ENCODE results near the gene PMP22.
A peak's percentile ranks its signal among the peaks of the same experiment; 100 is the strongest.

Gene PMP22

GRCh38 chr17:15270628-15271381 lies 5.7 kb upstream of the PMP22 start:
- Histone ChIP-seq H3K27me3 (ENCODE audit: control insufficient read depth, insufficient read depth, low read length) (no peaks in the 10 kb centered on the region), H3K4me3 (ENCODE audit: low read length) (no peak overlapping the region), H3K27ac (ENCODE audit: low read depth, low read length) (no peak overlapping the region)

DNA sequence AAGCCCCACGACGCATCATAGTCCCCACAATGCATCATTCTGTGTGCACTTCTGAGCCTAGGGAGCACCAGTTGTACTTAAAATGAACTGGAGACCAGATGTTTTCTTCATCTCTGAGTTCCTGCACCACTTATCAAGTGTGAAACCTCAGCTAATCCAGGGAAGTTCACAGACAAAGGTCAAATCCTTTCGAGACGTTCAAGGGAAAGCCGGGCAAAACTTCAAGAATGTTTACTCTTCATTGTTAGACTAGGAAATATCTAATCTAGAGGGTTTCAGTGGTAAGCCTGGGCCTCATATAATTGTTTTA lies 4.6 kb upstream of the PMP22 start:
- no peaks in the 10 kb centered on the region for H3K36me3 ChIP-seq (ENCODE audit: control insufficient read depth, insufficient read depth, low read length)
- no peak overlapping the region for H3K4me3 ChIP-seq (ENCODE audit: low read length)
- H3K27me3 ChIP-seq (ENCODE audit: control insufficient read depth, insufficient read depth, low read length) = no peaks in the 10 kb centered on the region
- H3K9ac ChIP-seq (ENCODE audit: low read length) = no peak overlapping the region
- no peaks in the 10 kb centered on the region for H3K4me1 ChIP-seq (ENCODE audit: control insufficient read depth, insufficient read depth, low read length)
- no peak overlapping the region for H3K27ac ChIP-seq (ENCODE audit: low read depth, low read length)

More at GRCh38 chr17:15270628-15271381, 5.7 kb upstream of the PMP22 start:
- Histone ChIP-seq H3K36me3 (ENCODE audit: control insufficient read depth, insufficient read depth, low read length) (no peaks in the 10 kb centered on the region), H3K9ac (ENCODE audit: low read length) (no peak overlapping the region), H3K4me1 (ENCODE audit: control insufficient read depth, insufficient read depth, low read length) (no peaks in the 10 kb centered on the region)

GRCh38 chr17:15269087-15269779 lies 4.1 kb upstream of the PMP22 start:
- Histone ChIP-seq H3K27ac (ENCODE audit: low read depth, low read length) (no peak overlapping the region), H3K9ac (ENCODE audit: low read length) (no peak overlapping the region), H3K36me3 (ENCODE audit: control insufficient read depth, insufficient read depth, low read length) (no peaks in the 10 kb centered on the region), H3K27me3 (ENCODE audit: control insufficient read depth, insufficient read depth, low read length) (no peaks in the 10 kb centered on the region), H3K4me3 (ENCODE audit: low read length) (no peak overlapping the region), H3K4me1 (ENCODE audit: control insufficient read depth, insufficient read depth, low read length) (no peaks in the 10 kb centered on the region)

GRCh38 chr17:15268461-15268860 lies 3.3 kb upstream of the PMP22 start:
- Histone ChIP-seq H3K27me3 (ENCODE audit: control insufficient read depth, insufficient read depth, low read length) (no peaks in the 10 kb centered on the region), H3K36me3 (ENCODE audit: control insufficient read depth, insufficient read depth, low read length) (no peaks in the 10 kb centered on the region), H3K4me1 (ENCODE audit: control insufficient read depth, insufficient read depth, low read length) (peaks cover 3% of the 10 kb centered on the region), H3K27ac (ENCODE audit: low read depth, low read length) (no peak overlapping the region), H3K4me3 (ENCODE audit: low read length) (no peak overlapping the region), H3K9ac (ENCODE audit: low read length) (no peak overlapping the region)

GRCh38 chr17:15267996-15268395 lies 2.9 kb upstream of the PMP22 start:
- Histone ChIP-seq H3K27ac (ENCODE audit: low read depth, low read length) (no peak overlapping the region), H3K9ac (ENCODE audit: low read length) (no peak overlapping the region), H3K36me3 (ENCODE audit: control insufficient read depth, insufficient read depth, low read length) (no peaks in the 10 kb centered on the region), H3K4me1 (ENCODE audit: control insufficient read depth, insufficient read depth, low read length) (peaks cover 3% of the 10 kb centered on the region), H3K4me3 (ENCODE audit: low read length) (no peak overlapping the region), H3K27me3 (ENCODE audit: control insufficient read depth, insufficient read depth, low read length) (no peaks in the 10 kb centered on the region)

GRCh38 chr17:15266325-15267125 lies 1.4 kb upstream of the PMP22 start:
- H3K4me3 ChIP-seq (ENCODE audit: low read length) = no peak overlapping the region
- no peaks in the 10 kb centered on the region for H3K27me3 ChIP-seq (ENCODE audit: control insufficient read depth, insufficient read depth, low read length)
- no peak overlapping the region for H3K27ac ChIP-seq (ENCODE audit: low read depth, low read length)
- no peaks in the 10 kb centered on the region for H3K36me3 ChIP-seq (ENCODE audit: control insufficient read depth, insufficient read depth, low read length)
- H3K4me1 ChIP-seq (ENCODE audit: control insufficient read depth, insufficient read depth, low read length) = peaks cover 3% of the 10 kb centered on the region
- no peak overlapping the region for H3K9ac ChIP-seq (ENCODE audit: low read length)

DNA sequence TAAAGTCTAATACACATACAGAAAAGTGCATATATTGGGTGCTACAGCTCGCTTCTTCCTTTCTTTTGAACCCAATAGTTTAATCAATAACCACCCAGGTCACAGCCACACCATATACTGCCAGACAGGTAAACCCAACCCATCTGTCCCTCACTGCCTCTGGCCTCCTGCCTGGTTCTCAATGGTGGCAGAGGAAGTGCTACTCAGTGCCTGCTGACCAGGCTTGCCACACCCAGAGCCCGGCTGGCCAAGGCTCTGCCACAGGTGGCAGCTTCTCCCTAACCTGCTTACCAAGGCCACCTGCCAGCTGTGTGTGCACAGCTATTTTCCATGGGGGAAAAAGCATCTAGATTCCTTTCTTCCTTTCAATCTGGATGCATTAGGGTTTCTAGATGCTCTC lies 584 bp downstream of the PMP22 start:
- Histone ChIP-seq H3K36me3 (ENCODE audit: control insufficient read depth, insufficient read depth, low read length) (no peaks in the 10 kb centered on the region), H3K4me3 (ENCODE audit: low read length) (peak overlapping the region; percentile 91), H3K4me1 (ENCODE audit: control insufficient read depth, insufficient read depth, low read length) (peaks cover 3% of the 10 kb centered on the region), H3K27me3 (ENCODE audit: control insufficient read depth, insufficient read depth, low read length) (no peaks in the 10 kb centered on the region), H3K9ac (ENCODE audit: low read length) (no peak overlapping the region), H3K27ac (ENCODE audit: low read depth, low read length) (peak overlapping the region; percentile 94)

GRCh38 chr17:15263680-15264079 lies 1.4 kb downstream of the PMP22 start:
- peaks cover 11% of the 10 kb centered on the region for H3K4me1 ChIP-seq (ENCODE audit: control insufficient read depth, insufficient read depth, low read length)
- H3K27me3 ChIP-seq (ENCODE audit: control insufficient read depth, insufficient read depth, low read length) = no peaks in the 10 kb centered on the region
- peak overlapping the region; percentile 91 for H3K4me3 ChIP-seq (ENCODE audit: low read length)
- no peak overlapping the region for H3K9ac ChIP-seq (ENCODE audit: low read length)
- peaks cover 7% of the 10 kb centered on the region for H3K36me3 ChIP-seq (ENCODE audit: control insufficient read depth, insufficient read depth, low read length)
- peak overlapping the region; percentile 94 for H3K27ac ChIP-seq (ENCODE audit: low read depth, low read length)

- Histone ChIP-seq H3K27ac (ENCODE audit: low read depth, low read length) (peak overlapping the region; percentile 94), H3K36me3 (ENCODE audit: control insufficient read depth, insufficient read depth, low read length) (peaks cover 12% of the 10 kb centered on the region), H3K4me1 (ENCODE audit: control insufficient read depth, insufficient read depth, low read length) (peaks cover 15% of the 10 kb centered on the region), H3K4me3 (ENCODE audit: low read length) (peak overlapping the region; percentile 91), H3K9ac (ENCODE audit: low read length) (peak overlapping the region; percentile 60), H3K27me3 (ENCODE audit: control insufficient read depth, insufficient read depth, low read length) (no peaks in the 10 kb centered on the region)
Observed at GRCh38 chr17:15263206-15263579, 1.9 kb downstream of the PMP22 start.

DNA sequence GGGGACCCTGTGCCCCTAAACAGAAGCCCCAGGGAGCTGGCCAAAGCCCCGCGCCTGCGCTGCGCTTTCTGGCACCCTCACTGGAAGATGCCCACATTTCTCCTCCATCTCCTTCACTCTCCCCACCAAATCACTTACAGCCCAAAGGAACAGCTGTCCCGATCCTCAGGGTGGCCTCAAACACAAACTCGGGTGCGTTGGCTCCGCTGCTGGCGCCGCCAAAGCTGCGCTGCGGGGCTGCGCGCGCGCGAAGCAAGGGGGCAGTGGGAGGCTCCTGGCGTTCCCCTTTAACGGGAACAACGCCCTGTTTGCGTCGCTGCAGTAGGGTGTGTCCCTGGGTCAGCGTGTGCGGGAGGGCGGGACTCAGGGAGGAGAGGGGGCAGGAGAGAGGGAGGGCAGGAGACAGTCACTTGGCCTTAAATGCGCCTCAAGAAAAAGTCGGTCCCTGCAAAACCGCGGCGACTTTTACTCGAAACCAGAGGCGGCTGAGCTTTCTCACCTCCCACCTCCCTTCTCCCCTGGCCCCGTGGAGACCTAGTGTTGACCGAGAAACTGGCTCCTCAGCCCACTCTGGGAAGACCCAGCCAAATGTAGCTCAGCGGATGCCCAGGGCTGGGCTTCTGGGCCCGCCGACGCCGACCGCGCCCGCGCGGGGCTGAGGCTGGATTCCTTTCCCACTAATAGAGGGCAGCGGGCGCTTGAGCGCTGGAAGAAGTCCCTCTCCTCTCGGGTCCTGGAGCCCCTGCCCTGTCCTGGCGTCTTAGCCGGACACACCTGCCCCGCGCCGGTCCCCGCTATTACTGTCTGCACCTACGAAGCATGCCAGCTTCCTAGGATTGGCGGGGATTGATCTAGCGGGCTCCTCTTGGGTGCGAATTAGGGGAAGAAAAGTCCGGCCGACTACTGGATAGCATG lies 2.6 kb downstream of the PMP22 start:
- Histone ChIP-seq H3K27me3 (ENCODE audit: control insufficient read depth, insufficient read depth, low read length) (no peaks in the 10 kb centered on the region), H3K36me3 (ENCODE audit: control insufficient read depth, insufficient read depth, low read length) (peaks cover 17% of the 10 kb centered on the region), H3K27ac (ENCODE audit: low read depth, low read length) (peak overlapping the region; percentile 94), H3K9ac (ENCODE audit: low read length) (peak overlapping the region; percentile 89), H3K4me1 (ENCODE audit: control insufficient read depth, insufficient read depth, low read length) (peaks cover 22% of the 10 kb centered on the region), H3K4me3 (ENCODE audit: low read length) (peak overlapping the region; percentile 91)

GRCh38 chr17:15261802-15262290 lies 3.3 kb downstream of the PMP22 start:
- peaks cover 17% of the 10 kb centered on the region for H3K36me3 ChIP-seq (ENCODE audit: control insufficient read depth, insufficient read depth, low read length)
- H3K4me3 ChIP-seq (ENCODE audit: low read length) = peak overlapping the region; percentile 91
- H3K27me3 ChIP-seq (ENCODE audit: control insufficient read depth, insufficient read depth, low read length) = no peaks in the 10 kb centered on the region
- peaks cover 28% of the 10 kb centered on the region for H3K4me1 ChIP-seq (ENCODE audit: control insufficient read depth, insufficient read depth, low read length)
- H3K9ac ChIP-seq (ENCODE audit: low read length) = peak overlapping the region; percentile 89
- H3K27ac ChIP-seq (ENCODE audit: low read depth, low read length) = peak overlapping the region; percentile 94

Data from rectal smooth muscle tissue (tissue), 1 donor.